ENCODE data around the gene VILL.

GRCh38 chr3:37993820-37994638, 3.4 kb downstream of the VILL start:
- TF ChIP-seq CTCF (IDR thresholded peaks at IDR 0.05) (peak in 1 of 6 experiments; percentile 7), POLR2A (IDR thresholded peaks at IDR 0.05) (peak in 1 of 2 donors; percentile 46)
